Activated CD8-positive, alpha-beta memory T cell treated with anti-CD3 and anti-CD28 coated beads, Interleukin-2, amount 50 U/mL, for 24 hours (primary cell): ENCODE results near the gene AP2A1.
A peak's percentile ranks its signal among the peaks of the same experiment; 100 is the strongest.

Experiments used
- DNase-seq: peaks from one replicate; pipeline ENCODE4 v3.0.0-alpha.2; 2020; ENCODE audit errors: extremely low read depth

The AP2A1 gene

DNA sequence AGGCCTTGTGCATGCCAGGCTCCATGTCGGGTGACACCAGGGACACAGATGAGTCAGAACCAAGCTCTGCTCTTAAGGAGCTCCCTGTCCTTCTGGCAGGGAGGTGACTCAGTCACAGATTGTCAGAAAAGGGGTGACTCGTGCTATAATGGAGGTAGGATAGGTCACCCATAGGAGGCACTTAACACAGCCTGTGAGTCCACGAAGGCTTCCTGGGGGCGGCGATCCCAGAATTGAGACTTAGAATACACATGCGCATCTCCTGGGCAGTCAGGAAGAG is 26.7 kb downstream of the AP2A1 start:
- no peak for DNase-seq

DNA sequence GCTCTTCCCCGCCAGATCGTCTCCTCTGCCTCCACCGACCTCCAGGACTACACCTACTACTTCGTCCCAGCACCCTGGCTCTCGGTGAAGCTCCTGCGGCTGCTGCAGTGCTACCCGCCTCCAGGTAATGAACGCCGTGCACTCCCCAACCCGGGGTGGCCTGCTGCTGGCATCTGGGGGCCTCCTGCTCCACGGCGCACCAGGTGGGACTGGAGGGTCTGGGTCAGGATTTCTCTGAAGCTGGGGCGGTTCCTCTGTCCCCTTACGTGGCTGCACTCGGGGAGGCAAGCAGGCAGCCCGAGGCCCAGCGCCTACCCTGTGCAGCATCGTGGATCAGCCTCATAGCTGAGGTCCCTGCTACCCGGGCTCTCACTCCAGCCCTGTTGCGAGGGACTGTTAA is 28.8 kb downstream of the AP2A1 start:
- DNase-seq: no peak

DNA sequence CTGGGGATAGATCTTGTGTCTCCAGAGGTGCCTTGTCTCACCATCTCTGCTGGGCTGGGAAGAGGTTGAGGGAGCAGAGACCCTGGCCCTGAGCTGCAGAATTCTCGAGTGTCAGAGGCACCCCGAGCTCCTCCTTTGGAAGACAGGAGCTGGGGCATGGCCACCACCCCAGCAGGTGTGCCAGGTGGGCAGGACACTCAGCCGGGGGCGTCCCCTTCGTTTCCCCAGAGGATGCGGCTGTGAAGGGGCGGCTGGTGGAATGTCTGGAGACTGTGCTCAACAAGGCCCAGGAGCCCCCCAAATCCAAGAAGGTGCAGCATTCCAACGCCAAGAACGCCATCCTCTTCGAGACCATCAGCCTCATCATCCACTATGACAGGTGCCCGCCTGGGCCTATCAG is 31.8 kb downstream of the AP2A1 start:
- no peak for DNase-seq

DNA sequence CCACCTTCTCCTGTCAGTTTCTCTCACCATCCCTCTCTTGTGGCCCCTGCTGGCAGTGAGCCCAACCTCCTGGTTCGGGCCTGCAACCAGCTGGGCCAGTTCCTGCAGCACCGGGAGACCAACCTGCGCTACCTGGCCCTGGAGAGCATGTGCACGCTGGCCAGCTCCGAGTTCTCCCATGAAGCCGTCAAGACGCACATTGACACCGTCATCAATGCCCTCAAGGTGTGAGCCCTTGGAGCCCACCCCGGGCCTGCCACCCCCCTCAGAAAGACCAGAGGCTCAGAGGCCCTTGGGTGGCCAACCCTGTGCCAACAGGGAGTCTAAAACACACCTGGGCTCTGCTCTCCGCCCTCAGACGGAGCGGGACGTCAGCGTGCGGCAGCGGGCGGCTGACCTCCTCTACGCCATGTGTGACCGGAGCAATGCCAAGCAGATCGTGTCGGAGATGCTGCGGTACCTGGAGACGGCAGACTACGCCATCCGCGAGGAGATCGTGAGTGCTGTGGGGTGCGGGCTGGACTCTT is 32.5 kb downstream of the AP2A1 start:
- DNase-seq: no peak

DNA sequence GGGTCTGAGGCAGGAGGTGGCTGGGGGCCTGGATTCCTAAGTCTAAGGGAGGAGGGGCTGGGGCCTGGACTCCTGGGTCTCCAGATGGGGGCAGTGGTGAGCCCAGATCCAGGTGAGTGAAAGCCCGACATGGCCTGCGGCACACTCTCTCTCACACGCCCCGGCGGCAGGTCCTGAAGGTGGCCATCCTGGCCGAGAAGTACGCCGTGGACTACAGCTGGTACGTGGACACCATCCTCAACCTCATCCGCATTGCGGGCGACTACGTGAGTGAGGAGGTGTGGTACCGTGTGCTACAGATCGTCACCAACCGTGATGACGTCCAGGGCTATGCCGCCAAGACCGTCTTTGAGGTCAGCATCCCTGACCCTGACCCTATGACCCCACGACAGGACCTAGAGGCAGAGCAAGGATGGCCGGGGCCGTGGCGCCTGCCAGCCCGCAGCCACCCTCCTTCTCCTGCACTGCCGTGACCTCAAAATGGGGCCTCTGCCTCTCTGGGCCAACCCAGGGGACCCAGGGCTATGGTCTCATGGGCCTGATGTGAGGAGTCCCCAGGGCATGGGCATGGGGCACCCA is 33.1 kb downstream of the AP2A1 start:
- DNase-seq: no peak

DNA sequence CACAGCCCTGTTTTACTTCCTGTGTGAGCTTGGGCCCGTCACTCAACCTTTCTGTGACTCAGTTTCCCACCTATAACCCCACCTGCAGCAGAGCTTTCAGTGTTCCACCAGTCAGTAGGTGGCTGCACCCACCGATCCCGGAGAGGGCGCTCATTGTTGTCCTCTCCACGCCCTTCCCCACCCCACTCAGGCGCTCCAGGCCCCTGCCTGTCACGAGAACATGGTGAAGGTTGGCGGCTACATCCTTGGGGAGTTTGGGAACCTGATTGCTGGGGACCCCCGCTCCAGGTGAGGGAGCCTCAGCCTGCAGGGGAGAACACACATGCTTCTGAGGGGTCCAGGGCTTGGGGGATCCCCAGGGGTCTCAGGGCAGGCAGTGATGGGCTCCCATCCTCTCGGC is 34.0 kb downstream of the AP2A1 start:
- DNase-seq: no peak

DNA sequence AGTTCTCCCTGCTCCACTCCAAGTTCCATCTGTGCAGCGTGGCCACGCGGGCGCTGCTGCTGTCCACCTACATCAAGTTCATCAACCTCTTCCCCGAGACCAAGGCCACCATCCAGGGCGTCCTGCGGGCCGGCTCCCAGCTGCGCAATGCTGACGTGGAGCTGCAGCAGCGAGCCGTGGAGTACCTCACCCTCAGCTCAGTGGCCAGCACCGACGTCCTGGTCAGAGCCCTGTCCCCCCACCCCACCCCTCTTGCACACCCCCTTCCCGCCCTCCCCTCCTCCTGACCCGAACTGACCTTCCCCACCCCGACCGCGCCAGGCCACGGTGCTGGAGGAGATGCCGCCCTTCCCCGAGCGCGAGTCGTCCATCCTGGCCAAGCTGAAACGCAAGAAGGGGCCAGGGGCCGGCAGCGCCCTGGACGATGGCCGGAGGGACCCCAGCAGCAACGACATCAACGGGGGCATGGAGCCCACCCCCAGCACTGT is 34.6 kb downstream of the AP2A1 start:
- DNase-seq: no peak

DNA sequence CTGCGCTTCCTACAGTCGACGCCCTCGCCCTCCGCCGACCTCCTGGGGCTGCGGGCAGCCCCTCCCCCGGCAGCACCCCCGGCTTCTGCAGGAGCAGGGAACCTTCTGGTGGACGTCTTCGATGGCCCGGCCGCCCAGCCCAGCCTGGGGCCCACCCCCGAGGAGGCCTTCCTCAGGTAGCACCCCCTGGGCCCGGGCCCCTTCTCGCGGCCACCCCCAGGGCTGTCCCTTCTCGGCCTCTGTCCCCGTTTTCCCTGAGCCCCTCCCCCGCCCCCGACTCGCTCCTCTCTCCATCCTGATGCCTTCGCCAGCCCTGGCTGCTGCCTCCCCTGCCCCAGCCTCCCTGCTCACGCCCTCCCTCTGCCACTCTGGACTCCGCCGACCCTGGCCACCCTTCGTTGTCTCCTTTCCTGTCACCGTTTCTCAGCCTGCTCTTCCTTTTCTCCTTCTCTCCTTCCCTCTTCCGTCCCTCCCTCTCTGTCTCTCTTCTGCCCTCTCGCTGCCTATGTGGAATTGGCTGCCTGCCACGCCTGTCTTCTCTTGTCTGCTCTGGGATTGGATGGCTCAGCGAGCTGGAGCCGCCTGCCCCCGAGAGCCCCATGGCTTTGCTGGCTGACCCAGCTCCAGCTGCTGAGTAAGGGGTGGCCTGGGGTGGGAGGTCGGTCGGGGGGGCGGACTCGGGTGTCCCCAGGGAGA is 35.3 kb downstream of the AP2A1 start:
- DNase-seq: no peak

DNA sequence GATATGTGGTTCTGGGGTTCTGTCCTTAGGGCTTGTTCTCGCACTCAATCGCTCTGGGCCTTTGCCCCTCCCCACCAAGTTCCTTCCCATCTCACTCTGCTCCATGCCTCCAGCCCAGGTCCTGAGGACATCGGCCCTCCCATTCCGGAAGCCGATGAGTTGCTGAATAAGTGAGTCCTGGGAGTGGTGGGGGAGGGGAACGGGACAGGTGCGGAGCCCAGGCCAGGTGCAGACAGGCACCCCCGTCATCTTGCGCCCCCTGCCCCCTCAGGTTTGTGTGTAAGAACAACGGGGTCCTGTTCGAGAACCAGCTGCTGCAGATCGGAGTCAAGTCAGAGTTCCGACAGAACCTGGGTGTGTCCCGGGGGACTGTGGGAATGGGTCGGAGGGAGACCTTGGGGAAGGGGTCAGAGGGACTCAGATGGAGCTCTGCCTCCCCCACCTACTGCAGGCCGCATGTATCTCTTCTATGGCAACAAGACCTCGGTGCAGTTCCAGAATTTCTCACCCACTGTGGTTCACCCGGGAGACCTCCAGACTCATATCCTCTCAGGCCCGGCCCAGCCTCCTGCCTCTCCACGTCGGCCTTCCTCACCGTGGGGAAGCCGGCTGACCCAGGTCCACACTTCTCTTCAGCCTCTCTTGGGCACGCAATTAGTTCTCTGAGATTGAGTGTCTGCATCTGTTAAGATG is 36.2 kb downstream of the AP2A1 start:
- DNase-seq: no peak

DNA sequence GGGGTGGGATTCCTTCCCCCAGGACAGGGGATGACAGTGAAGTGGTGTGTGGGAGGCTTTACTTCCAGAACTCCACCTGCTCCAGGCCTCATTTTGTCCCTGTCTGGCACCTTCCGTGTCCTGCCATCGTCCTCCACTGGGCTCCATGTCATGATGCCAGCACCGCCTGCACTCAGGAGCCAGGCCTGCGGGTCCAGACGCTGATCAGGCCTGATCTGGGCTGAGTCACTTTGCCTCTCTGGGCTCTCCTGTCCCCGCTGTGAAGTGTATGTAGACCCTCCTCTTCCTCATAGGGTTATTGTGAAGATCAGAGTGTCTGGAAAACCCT is 36.7 kb downstream of the AP2A1 start:
- no peak for DNase-seq

DNA sequence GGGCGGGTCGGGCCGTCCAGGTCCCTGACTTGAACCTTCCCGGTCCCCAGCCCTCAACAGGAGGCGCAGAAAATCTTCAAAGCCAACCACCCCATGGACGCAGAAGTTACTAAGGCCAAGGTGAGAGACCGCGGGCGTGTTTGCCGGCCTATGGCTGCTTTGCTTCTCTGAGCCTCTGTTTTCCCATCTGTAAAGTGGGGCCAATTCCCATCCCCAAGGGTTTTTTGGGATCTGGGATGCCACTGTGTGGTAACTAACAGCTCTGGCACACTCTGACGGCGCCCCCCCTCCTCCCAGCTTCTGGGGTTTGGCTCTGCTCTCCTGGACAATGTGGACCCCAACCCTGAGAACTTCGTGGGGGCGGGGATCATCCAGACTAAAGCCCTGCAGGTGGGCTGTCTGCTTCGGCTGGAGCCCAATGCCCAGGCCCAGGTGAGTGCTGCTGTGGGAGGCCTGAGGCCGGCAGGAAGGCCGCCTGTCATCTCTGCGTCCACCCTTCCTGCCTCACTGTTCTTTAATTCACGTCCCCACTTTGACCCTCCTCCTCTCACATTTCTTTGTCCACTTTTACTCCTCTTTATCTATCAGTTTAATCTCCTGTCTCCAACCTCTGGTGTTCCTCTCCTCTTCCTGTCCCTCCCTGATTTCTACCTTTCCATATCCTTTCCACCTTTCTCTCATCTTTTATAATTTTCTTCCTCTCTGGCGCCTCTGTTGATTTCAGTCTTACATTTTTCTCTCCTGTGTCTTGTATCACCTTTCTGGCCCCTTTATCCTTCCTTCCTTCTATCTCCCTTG is 39.2 kb downstream of the AP2A1 start:
- DNase-seq: no peak

DNA sequence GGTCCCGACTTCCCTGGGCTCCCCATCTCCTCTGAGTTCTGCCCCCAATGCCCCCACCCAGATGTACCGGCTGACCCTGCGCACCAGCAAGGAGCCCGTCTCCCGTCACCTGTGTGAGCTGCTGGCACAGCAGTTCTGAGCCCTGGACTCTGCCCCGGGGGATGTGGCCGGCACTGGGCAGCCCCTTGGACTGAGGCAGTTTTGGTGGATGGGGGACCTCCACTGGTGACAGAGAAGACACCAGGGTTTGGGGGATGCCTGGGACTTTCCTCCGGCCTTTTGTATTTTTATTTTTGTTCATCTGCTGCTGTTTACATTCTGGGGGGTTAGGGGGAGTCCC is 39.8 kb downstream of the AP2A1 start:
- DNase-seq: no peak

DNA sequence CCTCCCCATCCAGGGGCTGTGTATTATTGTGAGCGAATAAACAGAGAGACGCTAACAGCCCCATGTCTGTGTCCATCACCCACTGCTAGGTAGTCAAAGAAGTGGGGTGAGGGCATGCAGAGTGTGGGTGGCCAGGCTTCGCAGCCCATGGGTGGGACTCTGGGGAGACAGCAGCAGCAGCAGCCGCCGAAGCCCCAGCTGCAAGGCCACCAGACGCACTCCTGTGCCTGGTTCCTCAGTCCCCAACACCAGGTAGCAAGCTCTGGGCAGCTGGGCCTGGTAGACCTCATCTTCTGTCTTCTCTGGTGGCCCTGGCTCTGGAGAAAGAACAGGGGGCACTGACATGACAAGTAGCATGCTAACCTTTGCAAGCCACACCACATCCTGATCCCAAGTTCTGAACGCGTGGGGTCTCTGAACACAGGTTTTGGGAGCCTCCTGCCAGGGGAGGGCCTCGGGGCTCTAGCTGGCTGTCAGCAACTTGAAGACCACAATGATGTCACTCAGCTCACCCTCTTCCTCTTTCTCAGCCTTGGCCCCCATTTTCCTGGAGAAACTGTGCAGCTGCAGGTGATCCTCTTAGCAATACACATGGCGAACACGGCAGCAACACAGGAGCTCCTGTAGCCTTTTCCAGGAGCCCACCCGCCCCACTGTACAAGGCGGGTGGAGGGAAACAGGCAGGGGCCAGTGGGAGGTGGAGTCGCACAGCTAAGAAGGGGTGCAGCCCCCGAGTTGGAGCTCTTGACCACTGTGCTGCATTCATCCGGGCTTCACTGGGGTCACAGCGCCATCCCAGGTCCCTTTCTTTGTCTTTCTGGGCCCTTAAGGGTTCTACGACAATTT is 40.5 kb downstream of the AP2A1 start:
- no peak for DNase-seq

DNA sequence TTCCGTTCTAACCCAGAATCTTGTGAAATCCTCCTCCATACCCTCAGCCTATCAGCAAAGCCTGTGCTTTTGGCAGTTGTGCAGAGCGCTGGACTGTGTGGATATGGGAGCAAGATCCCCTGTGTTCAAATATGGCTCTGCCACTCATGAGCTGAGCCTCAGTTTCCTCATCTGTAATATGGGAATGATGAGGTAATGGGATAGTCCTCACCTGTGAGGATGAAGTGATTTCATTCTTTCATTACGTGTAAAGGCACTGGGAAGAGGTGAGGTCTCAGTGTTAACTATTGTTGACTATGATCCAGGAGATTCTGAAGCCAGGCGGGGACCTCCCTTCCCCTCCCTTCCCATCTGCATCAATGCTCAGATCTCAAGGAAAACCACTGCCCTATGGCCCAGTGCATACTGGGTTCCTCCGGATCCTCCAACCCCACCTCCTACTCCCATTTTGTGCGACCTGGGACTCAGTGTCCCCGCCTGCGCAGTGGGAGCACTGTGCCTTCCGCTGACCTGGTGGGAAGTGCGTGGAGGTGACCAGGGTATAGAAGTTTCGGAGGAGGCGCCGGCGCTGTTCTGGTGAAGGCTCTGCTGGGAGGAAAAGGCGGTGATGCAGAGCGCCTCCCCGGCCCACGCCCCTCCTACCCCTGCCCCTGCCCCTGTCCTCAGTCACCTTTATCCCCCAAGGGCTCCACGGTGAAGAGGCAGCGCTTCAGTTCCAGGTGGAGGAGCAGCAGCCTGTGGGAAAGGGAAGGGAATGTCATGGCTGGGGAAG is 41.3 kb downstream of the AP2A1 start:
- DNase-seq: no peak

DNA sequence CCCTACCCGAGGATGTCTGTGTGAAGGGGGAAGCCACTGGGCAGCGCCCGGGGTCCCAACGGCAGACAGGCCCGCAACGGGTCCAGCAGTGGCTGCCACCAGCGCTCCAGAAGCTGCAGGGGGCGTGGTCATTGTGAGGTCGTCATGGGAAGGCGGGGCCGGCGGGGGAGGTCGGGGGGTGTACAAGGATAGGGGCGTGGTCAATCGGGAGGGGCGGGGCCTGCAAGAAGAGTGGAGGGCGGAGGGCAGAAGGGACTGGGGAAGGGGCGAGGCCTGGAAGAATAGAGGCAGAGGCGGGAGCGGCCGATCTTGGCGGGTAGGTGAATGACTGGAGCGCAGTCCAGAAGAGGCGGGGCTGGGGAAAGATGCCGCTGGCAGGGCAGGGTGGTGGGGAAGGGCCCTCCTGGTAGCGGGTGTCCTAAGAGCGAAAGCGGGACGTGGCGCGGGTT is 41.9 kb downstream of the AP2A1 start:
- DNase-seq: peak; percentile 63

DNA sequence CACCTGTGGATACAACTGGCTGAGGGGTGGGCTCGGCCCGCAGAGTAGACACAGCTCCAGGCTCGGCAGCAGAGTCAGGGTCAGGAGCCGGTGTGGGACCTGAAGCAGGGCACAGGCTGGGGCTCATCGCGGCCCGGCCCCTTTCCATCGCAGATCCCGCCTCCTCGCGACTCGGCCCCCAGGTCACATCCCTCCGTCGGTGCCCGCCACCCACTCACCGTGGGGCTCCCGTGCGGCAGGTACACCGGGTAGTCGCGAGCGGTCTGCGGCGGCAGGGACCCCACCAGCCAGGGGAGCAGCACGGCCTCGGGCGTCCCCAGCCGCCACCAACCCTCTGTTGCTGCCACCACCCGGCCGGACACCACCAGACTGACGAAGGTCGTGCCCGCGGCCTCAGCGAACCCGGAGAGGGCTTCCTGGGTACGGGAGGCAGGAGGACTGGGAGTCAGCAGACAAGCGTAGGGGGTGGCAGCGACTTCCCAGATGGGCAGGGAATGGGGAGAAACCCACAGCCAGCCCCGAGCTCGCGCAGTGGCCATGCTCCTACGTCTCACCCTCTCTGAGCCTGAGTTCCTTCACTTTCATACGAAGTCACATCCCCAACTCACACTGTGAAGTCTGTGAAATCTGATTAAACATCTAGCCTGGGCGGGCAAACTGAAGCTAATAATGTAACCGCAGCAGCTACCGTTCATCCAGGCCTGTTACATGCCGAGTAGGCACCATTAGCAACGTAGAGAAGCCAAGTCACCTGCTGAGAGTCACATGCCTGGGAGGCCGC is 42.5 kb downstream of the AP2A1 start:
- DNase-seq: no peak

DNA sequence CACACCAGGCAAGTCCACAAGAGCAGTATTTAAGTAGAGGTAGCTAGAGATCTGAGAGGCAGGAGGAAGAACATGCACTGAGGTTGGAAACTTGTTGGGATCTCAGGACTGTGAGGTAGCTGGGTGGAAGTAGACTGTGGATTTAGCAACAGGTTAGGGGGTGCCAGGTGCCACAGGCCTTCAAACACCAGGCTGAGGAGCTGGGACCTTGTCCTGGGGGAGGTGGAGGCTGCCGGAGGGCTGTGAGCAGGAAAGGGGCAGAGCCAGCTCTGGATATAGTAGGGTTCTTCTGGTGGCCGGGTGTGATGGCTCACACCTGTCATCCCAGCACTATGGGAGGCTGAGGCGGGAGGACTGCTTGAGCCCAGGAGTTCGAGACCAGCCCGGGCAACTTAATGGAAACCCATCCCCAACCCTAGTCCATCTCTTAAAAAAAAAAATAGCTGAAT is 43.2 kb downstream of the AP2A1 start:
- DNase-seq: no peak

DNA sequence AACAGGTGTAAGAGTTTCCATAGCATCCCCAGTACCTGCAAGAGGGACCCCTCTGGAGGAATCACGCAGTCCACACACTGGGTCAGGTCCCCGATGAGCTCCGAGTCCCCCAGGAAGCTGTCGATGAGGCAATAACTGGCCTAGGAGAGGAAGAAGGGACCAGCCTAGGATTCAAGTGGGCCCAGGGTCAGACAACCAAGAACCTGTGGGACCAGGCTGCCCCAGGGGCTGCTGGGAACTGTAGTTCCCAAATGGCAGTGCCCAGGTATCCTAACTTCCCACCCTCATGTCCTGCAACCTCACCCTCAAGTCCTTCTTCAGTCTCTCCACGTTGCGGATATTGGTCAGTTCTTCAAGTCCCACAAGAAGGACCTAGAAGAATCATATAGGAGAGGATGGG is 44.5 kb downstream of the AP2A1 start:
- DNase-seq: no peak

DNA sequence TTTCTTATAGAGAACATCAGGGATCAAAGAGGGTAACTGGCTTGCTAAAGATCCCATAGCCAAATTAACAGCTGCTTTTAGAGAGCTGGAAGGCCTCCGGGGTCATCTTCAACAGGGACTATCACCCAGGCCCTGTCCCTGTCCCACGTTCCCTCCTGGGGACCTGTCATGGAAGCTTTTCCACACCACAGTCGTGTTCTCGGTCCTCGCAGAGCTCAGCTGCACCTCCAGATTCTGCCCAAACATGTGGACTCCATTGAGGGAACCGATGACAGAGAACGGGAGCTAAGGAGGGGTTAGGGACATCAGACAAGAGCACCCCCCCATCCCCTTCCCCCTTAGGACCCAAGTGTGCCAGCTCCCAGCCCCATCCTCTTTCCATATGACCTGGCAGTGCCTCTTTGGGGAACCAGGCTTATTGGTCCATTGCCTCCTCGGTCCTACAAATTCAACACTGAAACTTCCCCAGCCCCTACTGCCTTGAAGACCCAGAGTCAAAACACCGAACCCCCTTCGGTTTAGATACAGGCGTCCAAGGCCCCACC is 45.7 kb downstream of the AP2A1 start:
- no peak for DNase-seq
